Measurements from ENCODE around the gene MTTP. TPM values are rescaled to one million over a fixed set of nuclear protein-coding genes. Genes with fewer than 3 reads are reported as not detected.
A peak's percentile ranks its signal among the peaks of the same experiment; 100 is the strongest.

Gene MTTP
- total RNA-seq, 6 experiments from 2014 or later = 91.6 to 134 (median 112) TPM

- Histone ChIP-seq H3K9me3 (no peaks in the 10 kb centered on the region), H3K27ac (no peak overlapping the region), H3K36me3 (no peaks in the 10 kb centered on the region), H3K4me1 (peaks cover 0 to 8% (median 4%) of the 10 kb centered on the region in 4 donors), H3K27me3 (no peaks in the 10 kb centered on the region), H3K4me3 (no peak overlapping the region)
- intact Hi-C loops (cut with DNase I) = no loop called here
- ATAC-seq (peak in 1 of 4 donors; percentile 35), DNase-seq (no peak)
- TF ChIP-seq CTCF (IDR thresholded peaks at IDR 0.05) (no peak), POLR2A (IDR thresholded peaks at IDR 0.05) (no peak)
- WGBS (ENCODE audit: insufficient coverage, low coverage, low lambda C conversion rate, missing lambda C conversion rate) = 31% methylated on average over 2 of the region's 2 CpGs
Measured at GRCh38 chr4:99536848-99537247, 37.8 kb upstream of the MTTP start.

- DNase-seq (no peak), ATAC-seq (peak; percentile 31 to 75 (median 60))
- H3K4me3 ChIP-seq = no peak overlapping the region
- TF ChIP-seq POLR2A (IDR thresholded peaks at IDR 0.05) (no peak), CTCF (IDR thresholded peaks at IDR 0.05) (no peak)
- no peak overlapping the region for H3K27ac ChIP-seq
- peaks cover 0 to 8% (median 4%) of the 10 kb centered on the region in 4 donors for H3K4me1 ChIP-seq
- no peaks in the 10 kb centered on the region for H3K36me3 ChIP-seq
- H3K27me3 ChIP-seq = no peaks in the 10 kb centered on the region
- 41% methylated on average over 4 of the region's 4 CpGs for WGBS (ENCODE audit: insufficient coverage, low coverage, low lambda C conversion rate, missing lambda C conversion rate)
- no peaks in the 10 kb centered on the region for H3K9me3 ChIP-seq
- intact Hi-C loops (cut with DNase I) = no loop called here
Measured at GRCh38 chr4:99537674-99538073, 37.0 kb upstream of the MTTP start.

- ATAC-seq (no peak), DNase-seq (no peak)
- Histone ChIP-seq H3K36me3 (no peaks in the 10 kb centered on the region), H3K4me1 (peaks cover 0 to 8% (median 4%) of the 10 kb centered on the region in 4 donors), H3K27ac (no peak overlapping the region), H3K4me3 (no peak overlapping the region), H3K9me3 (no peaks in the 10 kb centered on the region), H3K27me3 (no peaks in the 10 kb centered on the region)
- intact Hi-C loops (cut with DNase I) = no loop called here
- TF ChIP-seq CTCF (IDR thresholded peaks at IDR 0.05) = no peak
- no peak for TF ChIP-seq POLR2A (IDR thresholded peaks at IDR 0.05)
Measured at GRCh38 chr4:99540277-99540939, 34.2 kb upstream of the MTTP start.

- Histone ChIP-seq H3K4me3 (no peak overlapping the region), H3K27me3 (no peaks in the 10 kb centered on the region), H3K27ac (no peak overlapping the region), H3K9me3 (no peaks in the 10 kb centered on the region), H3K4me1 (no peaks in the 10 kb centered on the region), H3K36me3 (peaks cover 0 to 28% (median 1%) of the 10 kb centered on the region in 4 donors)
- intact Hi-C loops (cut with DNase I) = no loop called here
- TF ChIP-seq POLR2A (IDR thresholded peaks at IDR 0.05) = no peak
- TF ChIP-seq CTCF (IDR thresholded peaks at IDR 0.05) = no peak
- DNase-seq (no peak), ATAC-seq (no peak)
- 97% methylated on average over 2 of the region's 2 CpGs for WGBS (ENCODE audit: insufficient coverage, low coverage, low lambda C conversion rate, missing lambda C conversion rate)
Measured at GRCh38 chr4:99552872-99553271, 21.8 kb upstream of the MTTP start.
